LNCaP clone FGC (cell line): ENCODE results near the gene GJC2.

Experiments used
- DNase-seq: peaks from one replicate; pipeline ENCODE4 v3.0.0-alpha.2; 2011; ENCODE audit warnings: low read depth
- H3K4me3 ChIP-seq: 2 replicates; pipeline ENCODE4 v1.5.1; 2011; ENCODE audit warnings: mild to moderate bottlenecking, low read depth, low read length, control low read depth
- TF ChIP-seq, protein P1 (sequence below): IDR thresholded peaks from 2 replicates; pipeline ENCODE4 v1.5.1; 2012; ENCODE audit warnings: mild to moderate bottlenecking; ENCODE audit not compliant: control insufficient read depth, insufficient read depth; ENCODE audit errors: extremely low read depth

The GJC2 gene

DNA sequence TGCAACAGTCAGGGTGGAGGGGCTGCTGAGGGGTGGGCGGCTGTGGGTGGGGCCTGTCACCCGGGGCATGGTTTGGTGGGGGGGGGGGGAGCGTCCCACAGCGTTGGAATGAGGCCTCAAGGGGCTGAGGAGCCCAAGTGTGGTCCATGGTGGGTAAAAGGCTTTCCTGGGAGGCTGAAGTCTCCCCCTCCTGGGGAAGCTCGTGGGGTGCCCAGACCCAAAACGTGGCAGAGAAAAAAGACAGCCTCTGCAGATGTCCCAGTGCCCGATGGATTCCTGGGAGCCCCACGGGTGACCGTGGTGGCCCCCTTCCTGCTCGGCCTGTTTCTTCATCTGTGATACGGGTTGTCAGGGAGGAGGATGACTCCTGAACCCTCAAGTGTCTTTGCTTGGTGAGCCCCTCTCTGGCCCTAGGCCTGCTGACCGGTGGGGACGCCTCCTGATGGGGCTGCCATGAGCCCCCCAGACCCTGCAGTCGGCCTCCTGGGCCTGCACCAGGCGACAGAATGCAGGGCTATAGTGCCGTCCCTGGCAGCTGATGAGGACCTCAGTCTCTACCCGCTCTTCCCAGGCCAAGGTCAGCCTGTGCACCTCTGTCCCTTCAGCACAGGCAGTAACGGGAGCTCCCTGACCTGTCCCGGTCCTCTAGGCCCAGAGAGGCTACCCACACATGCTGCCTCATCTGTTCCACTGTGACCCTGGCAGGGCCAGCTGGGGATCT, 59.3 kb downstream of the GJC2 start:
- no peak overlapping the region for H3K4me3 ChIP-seq
- no peak for DNase-seq
- TF ChIP-seq, protein P1, sequence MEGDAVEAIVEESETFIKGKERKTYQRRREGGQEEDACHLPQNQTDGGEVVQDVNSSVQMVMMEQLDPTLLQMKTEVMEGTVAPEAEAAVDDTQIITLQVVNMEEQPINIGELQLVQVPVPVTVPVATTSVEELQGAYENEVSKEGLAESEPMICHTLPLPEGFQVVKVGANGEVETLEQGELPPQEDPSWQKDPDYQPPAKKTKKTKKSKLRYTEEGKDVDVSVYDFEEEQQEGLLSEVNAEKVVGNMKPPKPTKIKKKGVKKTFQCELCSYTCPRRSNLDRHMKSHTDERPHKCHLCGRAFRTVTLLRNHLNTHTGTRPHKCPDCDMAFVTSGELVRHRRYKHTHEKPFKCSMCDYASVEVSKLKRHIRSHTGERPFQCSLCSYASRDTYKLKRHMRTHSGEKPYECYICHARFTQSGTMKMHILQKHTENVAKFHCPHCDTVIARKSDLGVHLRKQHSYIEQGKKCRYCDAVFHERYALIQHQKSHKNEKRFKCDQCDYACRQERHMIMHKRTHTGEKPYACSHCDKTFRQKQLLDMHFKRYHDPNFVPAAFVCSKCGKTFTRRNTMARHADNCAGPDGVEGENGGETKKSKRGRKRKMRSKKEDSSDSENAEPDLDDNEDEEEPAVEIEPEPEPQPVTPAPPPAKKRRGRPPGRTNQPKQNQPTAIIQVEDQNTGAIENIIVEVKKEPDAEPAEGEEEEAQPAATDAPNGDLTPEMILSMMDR, result no peak
